GM21825 (cell line): ENCODE results near the gene PLCXD3.
"Not testable (repeated sequence)": the region's sequence is repeated elsewhere in the genome, so short reads cannot be mapped to it uniquely, and the experiment has no call there.

ENCODE experiments used
- ATAC-seq: cut with Tn5 transposase; IDR thresholded peaks from one replicate; pipeline ENCODE4 v1.9.1; 2021; ENCODE audit warnings: mild to moderate bottlenecking, moderate library complexity; ENCODE audit not compliant: unreplicated experiment

Gene PLCXD3

GRCh38 chr5:41363343-41363986 lies 146.9 kb downstream of the PLCXD3 start:
- no peak for ATAC-seq

GRCh38 chr5:41356786-41357185 lies 153.6 kb downstream of the PLCXD3 start:
- ATAC-seq = no peak

GRCh38 chr5:41349846-41350245 lies 160.6 kb downstream of the PLCXD3 start:
- ATAC-seq = no peak

GRCh38 chr5:41347569-41347968 lies 162.8 kb downstream of the PLCXD3 start:
- no peak for ATAC-seq

GRCh38 chr5:41346609-41347008 lies 163.8 kb downstream of the PLCXD3 start:
- no peak for ATAC-seq

- no peak for ATAC-seq
Measured at GRCh38 chr5:41345295-41345694, 165.1 kb downstream of the PLCXD3 start.

- no peak for ATAC-seq
Measured at GRCh38 chr5:41339339-41339738, 171.1 kb downstream of the PLCXD3 start.

GRCh38 chr5:41338136-41338675 lies 172.2 kb downstream of the PLCXD3 start:
- no peak for ATAC-seq

GRCh38 chr5:41337724-41338123 lies 172.7 kb downstream of the PLCXD3 start:
- ATAC-seq = no peak

GRCh38 chr5:41337216-41337615 lies 173.2 kb downstream of the PLCXD3 start:
- no peak for ATAC-seq

GRCh38 chr5:41336471-41336870 lies 173.9 kb downstream of the PLCXD3 start:
- ATAC-seq = no peak

GRCh38 chr5:41335596-41336181 lies 174.7 kb downstream of the PLCXD3 start:
- ATAC-seq = no peak

- ATAC-seq = no peak
Measured at GRCh38 chr5:41334758-41335157, 175.6 kb downstream of the PLCXD3 start.

- ATAC-seq = no peak
Measured at GRCh38 chr5:41334221-41334620, 176.2 kb downstream of the PLCXD3 start.

GRCh38 chr5:41325074-41325473 lies 185.3 kb downstream of the PLCXD3 start:
- ATAC-seq = no peak

GRCh38 chr5:41322826-41323225 lies 187.6 kb downstream of the PLCXD3 start:
- ATAC-seq = not testable (repeated sequence)

GRCh38 chr5:41312478-41313060 lies 197.8 kb downstream of the PLCXD3 start:
- ATAC-seq = no peak

GRCh38 chr5:41312066-41312465 lies 198.3 kb downstream of the PLCXD3 start:
- ATAC-seq = no peak

- ATAC-seq = no peak
Measured at GRCh38 chr5:41309275-41309674, 201.1 kb downstream of the PLCXD3 start.

- ATAC-seq = no peak
Measured at GRCh38 chr5:41306005-41306404, 204.4 kb downstream of the PLCXD3 start.

- ATAC-seq = no peak
Measured at GRCh38 chr5:41305056-41305455, 205.3 kb downstream of the PLCXD3 start.

- ATAC-seq = no peak
Measured at GRCh38 chr5:41296066-41296465, 214.3 kb downstream of the PLCXD3 start.
